Esophagus muscularis mucosa (tissue), 4 donors: ENCODE measurements around the gene TMEM179.

ENCODE experiments used
- EP300 ChIP-seq: sonication (generic); formaldehyde crosslinking; IDR thresholded peaks from one replicate; pipeline ENCODE4 v1.6.1; 2017; ENCODE audit warnings: antibody characterized with exemption
- POLR2A ChIP-seq: fragments of 450-650 bp; IDR thresholded peaks from one replicate; pipeline ENCODE4 v1.6.1; 2017; ENCODE audit warnings: antibody characterized with exemption, moderate library complexity, mild to moderate bottlenecking, low read depth
- POLR2AphosphoS5 ChIP-seq, 2 donors: sonication (generic); formaldehyde crosslinking; IDR thresholded peaks; one replicate each; pipeline ENCODE4 v1.6.1; 2017; ENCODE audit warnings: antibody characterized with exemption in 2 of 2
- TF ChIP-seq, protein P1 (sequence below), 3 experiments: fragments of 200-600 bp in 2 of 3; fragments of 450-650 bp in 1 of 3; sonication (generic) in 2 of 3; IDR thresholded peaks; one replicate each; pipeline ENCODE4 v1.5.1; 2017 to 2019; ENCODE audit warnings: antibody characterized with exemption in 3 of 3, mild to moderate bottlenecking in 2 of 3, moderate library complexity in 1 of 3

- TF ChIP-seq POLR2A (no peak), EP300 (no peak), POLR2AphosphoS5 (IDR thresholded peaks at IDR 0.05) (no peak)
- TF ChIP-seq, protein P1, sequence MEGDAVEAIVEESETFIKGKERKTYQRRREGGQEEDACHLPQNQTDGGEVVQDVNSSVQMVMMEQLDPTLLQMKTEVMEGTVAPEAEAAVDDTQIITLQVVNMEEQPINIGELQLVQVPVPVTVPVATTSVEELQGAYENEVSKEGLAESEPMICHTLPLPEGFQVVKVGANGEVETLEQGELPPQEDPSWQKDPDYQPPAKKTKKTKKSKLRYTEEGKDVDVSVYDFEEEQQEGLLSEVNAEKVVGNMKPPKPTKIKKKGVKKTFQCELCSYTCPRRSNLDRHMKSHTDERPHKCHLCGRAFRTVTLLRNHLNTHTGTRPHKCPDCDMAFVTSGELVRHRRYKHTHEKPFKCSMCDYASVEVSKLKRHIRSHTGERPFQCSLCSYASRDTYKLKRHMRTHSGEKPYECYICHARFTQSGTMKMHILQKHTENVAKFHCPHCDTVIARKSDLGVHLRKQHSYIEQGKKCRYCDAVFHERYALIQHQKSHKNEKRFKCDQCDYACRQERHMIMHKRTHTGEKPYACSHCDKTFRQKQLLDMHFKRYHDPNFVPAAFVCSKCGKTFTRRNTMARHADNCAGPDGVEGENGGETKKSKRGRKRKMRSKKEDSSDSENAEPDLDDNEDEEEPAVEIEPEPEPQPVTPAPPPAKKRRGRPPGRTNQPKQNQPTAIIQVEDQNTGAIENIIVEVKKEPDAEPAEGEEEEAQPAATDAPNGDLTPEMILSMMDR (IDR thresholded peaks at IDR 0.05): no peak
These were observed 49.5 kb upstream of the TMEM179 start for GRCh38 chr14:104654119-104654518.
